Measurements from ENCODE around the gene MORN5. TPM values are rescaled to one million over a fixed set of nuclear protein-coding genes. Genes with fewer than 3 reads are reported as not detected.

The MORN5 gene
- total and polyA plus RNA-seq, 4 donors = not detected

DNA sequence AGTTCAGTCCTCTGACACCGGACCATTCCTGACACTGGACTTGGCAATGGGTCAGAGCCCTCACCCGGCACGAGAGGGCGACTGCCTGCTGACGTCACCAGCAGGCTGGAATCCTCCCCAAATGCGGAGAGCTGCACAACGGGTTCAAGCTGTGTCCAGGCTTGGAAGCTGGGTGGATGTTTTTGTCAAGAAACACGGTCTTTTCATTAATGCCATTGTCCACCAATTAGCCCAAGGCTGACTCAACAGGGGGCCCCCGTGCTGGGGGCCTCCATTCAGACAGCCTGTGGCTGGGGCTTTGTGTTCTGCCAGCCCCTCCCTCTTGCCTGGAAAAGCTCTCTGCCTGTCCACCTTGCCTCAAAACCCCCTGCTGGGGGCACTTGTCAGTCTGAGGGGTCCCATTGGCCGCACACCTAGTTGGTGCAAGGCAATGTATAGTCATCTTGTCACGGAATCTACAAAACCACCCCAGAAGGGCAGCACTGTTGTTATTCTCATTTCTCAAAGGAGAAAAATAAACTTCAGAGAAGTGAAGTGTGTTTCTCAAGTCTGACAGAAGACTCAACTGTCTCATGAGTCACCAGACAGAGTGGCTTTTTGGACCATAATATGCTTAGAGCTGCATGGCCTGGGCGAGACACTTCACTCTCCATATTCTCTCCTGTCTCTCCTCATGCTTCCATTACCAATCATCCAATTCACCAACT is 24.7 kb upstream of the MORN5 start:
- WGBS = 59% methylated on average over 12 of the region's 12 CpGs
- no peaks in the 10 kb centered on the region for H3K27me3 ChIP-seq (ENCODE audit: control insufficient read depth in 4 of 4, insufficient read depth in 4 of 4, low read length in 3 of 4)
- no peak overlapping the region for H3K9ac ChIP-seq (ENCODE audit: low read depth in 1 of 2, low read length in 2 of 2)
- no peaks in the 10 kb centered on the region for H3K36me3 ChIP-seq (ENCODE audit: control insufficient read depth in 4 of 4, insufficient read depth in 3 of 4, low read depth in 1 of 4, low read length in 3 of 4)
- TF ChIP-seq CTCF (IDR thresholded peaks at IDR 0.05; ENCODE audit: low read depth, low read length, missing input control) (no peak), YY1 (IDR thresholded peaks at IDR 0.05) (no peak), ZBTB33 (IDR thresholded peaks at IDR 0.05) (no peak), FOXA2 (IDR thresholded peaks at IDR 0.05) (no peak), NR2F2 (IDR thresholded peaks at IDR 0.05) (no peak), HNF4A (conservative IDR thresholded peaks at IDR 0.05) (no peak), RXRA (IDR thresholded peaks at IDR 0.05) (no peak), FOXA1 (IDR thresholded peaks at IDR 0.05) (no peak), GABPA (IDR thresholded peaks at IDR 0.05 in 1 of 2, conservative IDR thresholded peaks at IDR 0.05 in 1 of 2) (no peak), EGR1 (IDR thresholded peaks at IDR 0.05; ENCODE audit: low read depth in 2 of 2) (no peak), TAF1 (conservative IDR thresholded peaks at IDR 0.05) (no peak)
- TF ChIP-seq, protein P1, sequence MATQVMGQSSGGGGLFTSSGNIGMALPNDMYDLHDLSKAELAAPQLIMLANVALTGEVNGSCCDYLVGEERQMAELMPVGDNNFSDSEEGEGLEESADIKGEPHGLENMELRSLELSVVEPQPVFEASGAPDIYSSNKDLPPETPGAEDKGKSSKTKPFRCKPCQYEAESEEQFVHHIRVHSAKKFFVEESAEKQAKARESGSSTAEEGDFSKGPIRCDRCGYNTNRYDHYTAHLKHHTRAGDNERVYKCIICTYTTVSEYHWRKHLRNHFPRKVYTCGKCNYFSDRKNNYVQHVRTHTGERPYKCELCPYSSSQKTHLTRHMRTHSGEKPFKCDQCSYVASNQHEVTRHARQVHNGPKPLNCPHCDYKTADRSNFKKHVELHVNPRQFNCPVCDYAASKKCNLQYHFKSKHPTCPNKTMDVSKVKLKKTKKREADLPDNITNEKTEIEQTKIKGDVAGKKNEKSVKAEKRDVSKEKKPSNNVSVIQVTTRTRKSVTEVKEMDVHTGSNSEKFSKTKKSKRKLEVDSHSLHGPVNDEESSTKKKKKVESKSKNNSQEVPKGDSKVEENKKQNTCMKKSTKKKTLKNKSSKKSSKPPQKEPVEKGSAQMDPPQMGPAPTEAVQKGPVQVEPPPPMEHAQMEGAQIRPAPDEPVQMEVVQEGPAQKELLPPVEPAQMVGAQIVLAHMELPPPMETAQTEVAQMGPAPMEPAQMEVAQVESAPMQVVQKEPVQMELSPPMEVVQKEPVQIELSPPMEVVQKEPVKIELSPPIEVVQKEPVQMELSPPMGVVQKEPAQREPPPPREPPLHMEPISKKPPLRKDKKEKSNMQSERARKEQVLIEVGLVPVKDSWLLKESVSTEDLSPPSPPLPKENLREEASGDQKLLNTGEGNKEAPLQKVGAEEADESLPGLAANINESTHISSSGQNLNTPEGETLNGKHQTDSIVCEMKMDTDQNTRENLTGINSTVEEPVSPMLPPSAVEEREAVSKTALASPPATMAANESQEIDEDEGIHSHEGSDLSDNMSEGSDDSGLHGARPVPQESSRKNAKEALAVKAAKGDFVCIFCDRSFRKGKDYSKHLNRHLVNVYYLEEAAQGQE (IDR thresholded peaks at IDR 0.05) = no peak
- no peak for DNase-seq (ENCODE audit: low spot score)
- no peak overlapping the region for H3K27ac ChIP-seq (ENCODE audit: low read depth in 1 of 2, low read length in 2 of 2)
- no peak overlapping the region for H3K4me3 ChIP-seq (ENCODE audit: low read depth in 1 of 3, low read length in 3 of 3)
- H3K4me1 ChIP-seq (ENCODE audit: control insufficient read depth in 4 of 4, insufficient read depth in 4 of 4, low read length in 3 of 4) = no peaks in the 10 kb centered on the region
- no peaks in the 10 kb centered on the region for H3K9me3 ChIP-seq (ENCODE audit: control insufficient read depth in 4 of 4, low read length in 3 of 4)

DNA sequence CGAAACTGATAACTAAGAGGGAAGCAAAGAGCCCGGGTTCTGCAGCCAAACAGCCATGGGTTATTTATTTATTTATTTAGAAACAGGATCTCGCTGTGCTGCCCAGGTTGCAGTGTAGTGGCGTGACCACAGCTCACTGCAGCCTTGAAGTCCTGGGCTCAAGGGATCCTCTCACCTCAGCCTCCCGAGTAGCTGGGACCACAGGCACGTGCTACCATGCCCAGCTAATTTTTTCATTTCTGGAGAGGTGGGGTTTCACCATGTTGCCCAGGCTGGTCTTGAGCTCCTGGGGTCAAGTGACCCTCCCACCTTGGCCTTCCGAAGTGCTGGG is 24.2 kb upstream of the MORN5 start:
- no peak for TF ChIP-seq RXRA (IDR thresholded peaks at IDR 0.05)
- no peak for TF ChIP-seq GABPA (IDR thresholded peaks at IDR 0.05 in 1 of 2, conservative IDR thresholded peaks at IDR 0.05 in 1 of 2)
- no peak for TF ChIP-seq HNF4G (IDR thresholded peaks at IDR 0.05)
- no peak for TF ChIP-seq SP1 (IDR thresholded peaks at IDR 0.05)
- TF ChIP-seq RAD21 (IDR thresholded peaks at IDR 0.05) = no peak
- TF ChIP-seq CTCF (IDR thresholded peaks at IDR 0.05; ENCODE audit: low read depth, low read length, missing input control) = no peak
- no peak for TF ChIP-seq JUND (IDR thresholded peaks at IDR 0.05)
- no peak for TF ChIP-seq EGR1 (IDR thresholded peaks at IDR 0.05; ENCODE audit: low read depth in 2 of 2)
- no peak for TF ChIP-seq ATF3 (IDR thresholded peaks at IDR 0.05)
- TF ChIP-seq NR2F2 (IDR thresholded peaks at IDR 0.05) = no peak
- no peak for TF ChIP-seq FOXA2 (IDR thresholded peaks at IDR 0.05)
- no peak for TF ChIP-seq ZBTB33 (IDR thresholded peaks at IDR 0.05)
- no peak for TF ChIP-seq YY1 (IDR thresholded peaks at IDR 0.05)
- no peaks in the 10 kb centered on the region for H3K9me3 ChIP-seq (ENCODE audit: control insufficient read depth in 4 of 4, low read length in 3 of 4)
- no peak overlapping the region for H3K27ac ChIP-seq (ENCODE audit: low read depth in 1 of 2, low read length in 2 of 2)
- no peak overlapping the region for H3K9ac ChIP-seq (ENCODE audit: low read depth in 1 of 2, low read length in 2 of 2)
- DNase-seq (ENCODE audit: low spot score) = no peak
- H3K27me3 ChIP-seq (ENCODE audit: control insufficient read depth in 4 of 4, insufficient read depth in 4 of 4, low read length in 3 of 4) = no peaks in the 10 kb centered on the region
- no peaks in the 10 kb centered on the region for H3K36me3 ChIP-seq (ENCODE audit: control insufficient read depth in 4 of 4, insufficient read depth in 3 of 4, low read depth in 1 of 4, low read length in 3 of 4)
- 92% methylated on average over 7 of the region's 7 CpGs for WGBS
- no peak overlapping the region for H3K4me3 ChIP-seq (ENCODE audit: low read depth in 1 of 3, low read length in 3 of 3)
- no peaks in the 10 kb centered on the region for H3K4me1 ChIP-seq (ENCODE audit: control insufficient read depth in 4 of 4, insufficient read depth in 4 of 4, low read length in 3 of 4)

Measured in liver (tissue), 9 donors.